ENCODE data around the gene CFAP161.
A peak's percentile ranks its signal among the peaks of the same experiment; 100 is the strongest.

CFAP161 gene, protein sequence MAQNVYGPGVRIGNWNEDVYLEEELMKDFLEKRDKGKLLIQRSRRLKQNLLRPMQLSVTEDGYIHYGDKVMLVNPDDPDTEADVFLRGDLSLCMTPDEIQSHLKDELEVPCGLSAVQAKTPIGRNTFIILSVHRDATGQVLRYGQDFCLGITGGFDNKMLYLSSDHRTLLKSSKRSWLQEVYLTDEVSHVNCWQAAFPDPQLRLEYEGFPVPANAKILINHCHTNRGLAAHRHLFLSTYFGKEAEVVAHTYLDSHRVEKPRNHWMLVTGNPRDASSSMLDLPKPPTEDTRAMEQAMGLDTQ

DNA sequence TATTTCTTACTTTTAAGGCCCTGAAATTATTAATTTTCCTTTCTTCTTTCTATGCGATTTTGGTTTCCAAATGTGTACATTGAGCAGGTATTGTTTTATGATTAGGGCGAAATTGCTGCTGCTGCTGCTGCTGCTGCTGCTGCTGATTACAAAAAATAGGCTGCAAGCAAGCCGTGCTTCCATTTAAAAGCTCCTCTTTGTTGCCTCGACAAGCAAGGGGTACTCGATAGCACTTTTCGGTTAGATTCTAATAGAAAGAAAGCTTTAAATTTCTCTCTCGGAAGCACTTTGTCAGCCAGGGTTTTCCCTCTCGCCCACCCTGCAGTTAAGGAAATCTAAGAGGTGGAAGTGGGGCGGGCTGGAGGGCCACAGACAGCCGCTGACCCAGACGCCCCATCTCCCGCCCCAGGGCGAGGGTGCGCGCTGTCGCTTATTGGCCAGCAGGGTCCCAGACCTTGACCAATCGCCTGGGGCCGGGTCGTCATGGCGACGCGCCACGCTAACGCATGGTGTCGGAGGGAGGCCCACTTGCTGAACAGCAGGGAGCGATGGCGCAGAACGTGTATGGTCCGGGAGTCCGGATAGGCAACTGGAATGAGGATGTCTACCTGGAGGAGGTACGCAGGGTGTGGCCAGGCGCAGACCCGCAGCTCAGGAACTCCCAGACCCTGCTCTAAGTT is at the start of gene CFAP161:
Gene CFAP161 (plus strand): TSS at position 489 of the 680 bp plus-strand sequence. CDS start 60 bp downstream, at position 549.
- no peak for DNase-seq (ENCODE audit: low spot score)

DNA sequence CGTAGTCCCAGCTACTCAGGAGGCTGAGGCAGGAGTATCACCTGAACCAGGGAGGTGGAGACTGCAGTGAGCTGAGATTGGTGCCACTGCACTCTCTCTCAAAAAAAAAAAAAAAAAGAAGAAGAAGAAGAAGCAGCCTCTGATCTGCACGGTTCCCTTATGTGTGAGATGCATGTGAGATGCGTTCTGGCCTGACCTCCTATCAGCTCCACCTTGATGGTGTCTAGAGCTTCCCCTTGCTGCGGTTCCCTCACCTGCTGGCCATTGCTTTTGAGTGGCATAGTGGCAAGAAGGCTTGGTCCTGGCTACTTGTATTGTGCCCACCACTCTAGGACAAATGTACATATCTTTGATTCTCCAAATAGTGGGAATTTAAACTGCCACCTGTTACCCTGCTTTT is 49.4 kb upstream of the CFAP161 start:
- DNase-seq (ENCODE audit: low spot score) = no peak

DNA sequence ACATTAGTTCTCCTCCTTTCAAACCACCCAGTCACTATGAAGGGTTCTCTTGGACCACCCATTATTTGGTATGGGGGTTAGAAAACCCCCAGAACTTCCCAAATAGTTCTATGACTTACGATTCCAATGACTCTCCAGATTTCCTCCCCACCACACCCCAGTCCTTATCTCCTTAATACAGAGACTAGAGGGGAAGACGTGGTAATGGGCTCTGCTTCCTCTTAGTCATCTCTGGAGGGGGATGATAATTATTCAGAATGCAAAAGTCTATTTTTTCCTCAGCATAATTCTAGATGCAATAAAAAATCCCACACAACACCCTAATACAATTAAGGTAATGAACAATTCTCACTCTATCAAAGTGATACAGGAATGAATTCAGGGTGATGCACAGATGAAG is 48.9 kb upstream of the CFAP161 start:
- no peak for DNase-seq (ENCODE audit: low spot score)

DNA sequence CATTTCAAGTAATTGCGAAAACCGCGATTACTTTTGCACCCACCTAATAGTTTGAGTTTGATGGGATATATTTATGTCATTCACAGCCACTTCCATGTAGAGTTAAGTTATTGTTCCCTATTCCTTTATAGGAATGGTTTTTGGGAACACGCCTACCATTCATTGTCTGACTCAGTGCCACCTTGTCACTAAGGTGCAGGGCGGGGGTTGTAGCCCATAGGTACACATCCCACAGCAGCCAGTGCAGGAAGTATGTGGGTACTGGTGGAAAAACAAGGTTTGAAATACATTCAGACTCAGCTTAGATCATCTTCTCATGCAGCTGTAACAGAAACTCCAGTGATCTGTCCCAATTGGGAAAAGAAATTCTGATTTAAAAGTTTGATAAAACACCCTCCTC is 48.2 kb upstream of the CFAP161 start:
- no peak for DNase-seq (ENCODE audit: low spot score)

DNA sequence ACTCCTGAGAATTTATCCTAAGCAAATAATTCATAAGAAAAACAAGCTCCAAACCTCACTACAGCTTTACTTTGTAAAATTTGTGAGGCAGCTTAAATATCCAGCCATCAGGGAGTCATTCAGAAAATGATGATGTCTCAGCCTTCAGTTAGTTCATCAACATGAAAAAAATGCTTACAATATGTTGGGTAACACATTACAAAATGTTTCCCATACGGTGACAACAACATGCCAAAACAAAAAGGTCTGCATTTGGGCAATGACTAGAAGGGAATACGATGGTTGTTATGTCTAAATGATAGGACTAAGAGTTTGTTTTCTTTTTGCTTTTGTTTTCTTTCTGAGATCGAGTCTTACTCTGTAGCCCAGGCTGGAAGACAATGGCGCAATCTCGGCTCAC is 47.0 kb upstream of the CFAP161 start:
- DNase-seq (ENCODE audit: low spot score) = no peak

DNA sequence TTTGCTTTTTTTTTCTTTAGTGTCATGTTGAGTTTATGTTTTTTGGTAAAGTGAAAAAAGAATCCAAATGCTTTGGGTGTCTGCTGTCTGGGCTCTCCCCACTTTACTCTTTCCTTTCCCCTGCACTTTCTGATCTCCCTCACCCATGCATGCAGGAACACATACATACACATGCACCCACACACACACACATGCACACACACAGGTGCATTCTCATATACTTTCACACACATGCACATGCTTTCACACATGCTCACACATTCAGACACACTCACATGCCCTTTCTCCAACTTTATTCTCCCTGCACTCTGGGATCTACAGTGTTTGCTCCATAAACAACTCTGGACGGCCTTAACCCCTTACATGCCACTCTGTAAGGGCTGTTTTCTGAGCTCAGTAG is 46.4 kb upstream of the CFAP161 start:
- DNase-seq (ENCODE audit: low spot score) = no peak

DNA sequence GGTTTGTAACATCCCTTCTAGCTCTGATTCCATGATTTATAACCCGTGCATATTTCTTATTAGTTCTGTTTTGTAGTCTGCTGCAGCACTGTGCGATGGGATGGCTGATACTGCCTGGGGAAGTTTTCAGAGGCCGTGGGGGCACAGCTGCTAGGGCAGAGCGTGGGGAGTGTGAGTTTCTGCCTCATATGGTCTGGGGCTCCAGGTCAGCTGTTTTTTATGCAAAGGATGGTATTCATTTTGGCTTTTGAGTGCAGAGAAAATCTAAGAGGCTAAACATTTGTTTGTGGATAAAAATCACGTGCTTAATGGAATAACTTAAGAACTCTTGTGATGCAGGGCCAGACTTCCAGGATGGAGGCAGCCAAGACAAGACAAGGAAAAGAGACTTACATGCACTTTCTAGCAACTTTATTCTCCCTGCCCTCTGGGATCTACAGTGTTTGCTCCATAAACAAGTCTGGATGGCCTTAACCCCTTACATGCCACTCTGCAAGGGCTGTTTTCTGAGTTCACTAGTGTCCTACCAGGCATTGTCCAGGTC is 45.5 kb upstream of the CFAP161 start:
- DNase-seq (ENCODE audit: low spot score) = no peak

DNA sequence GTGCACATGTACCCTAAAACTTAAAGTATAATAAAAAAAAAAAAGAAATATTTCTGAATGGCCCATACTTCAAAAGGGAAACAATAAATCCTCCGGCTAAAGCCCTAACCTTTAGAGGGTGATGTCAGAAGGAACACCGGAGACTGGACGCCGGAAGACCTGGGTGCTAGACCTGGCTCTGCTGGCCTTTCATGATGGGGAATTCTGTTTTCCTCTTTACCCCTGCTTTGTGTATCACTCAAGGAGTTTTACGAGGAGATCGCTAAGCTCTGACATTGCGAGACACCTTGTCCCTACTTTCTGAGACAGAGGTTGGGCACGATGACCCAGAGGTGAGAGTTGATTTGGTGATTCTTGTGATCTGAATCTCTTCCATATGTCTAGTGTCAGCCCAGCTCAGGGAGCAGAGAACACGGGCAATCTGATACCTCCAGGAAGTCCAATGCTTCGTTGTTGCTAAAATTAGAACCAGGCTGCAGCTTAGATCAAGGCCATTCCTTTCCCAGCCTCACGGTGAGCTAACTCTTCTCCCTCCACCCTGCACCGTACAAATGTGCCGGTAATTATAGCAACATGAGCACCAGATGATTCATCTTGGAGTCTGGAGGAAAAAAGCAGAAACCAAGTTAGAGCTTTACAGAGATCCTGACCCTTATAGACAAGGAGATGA is 42.0 kb upstream of the CFAP161 start:
- DNase-seq (ENCODE audit: low spot score) = peak; percentile 62

DNA sequence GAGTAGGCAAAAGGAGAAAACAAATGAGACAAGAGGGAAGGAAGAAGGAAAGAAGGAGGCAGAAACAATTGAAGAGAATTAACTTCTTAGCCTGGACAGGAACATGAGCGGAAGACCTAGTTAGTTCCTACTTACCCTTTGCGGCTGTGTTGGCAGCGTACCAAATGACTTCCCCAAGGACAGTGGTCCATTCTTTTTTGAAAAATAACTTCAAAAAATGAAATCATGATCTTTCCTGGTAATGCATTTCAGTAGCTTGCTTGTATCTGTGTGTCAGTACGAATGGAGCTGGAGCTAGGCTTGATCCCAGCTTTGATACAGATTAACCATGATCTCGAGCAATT is 41.5 kb upstream of the CFAP161 start:
- DNase-seq (ENCODE audit: low spot score) = peak; percentile 38

DNA sequence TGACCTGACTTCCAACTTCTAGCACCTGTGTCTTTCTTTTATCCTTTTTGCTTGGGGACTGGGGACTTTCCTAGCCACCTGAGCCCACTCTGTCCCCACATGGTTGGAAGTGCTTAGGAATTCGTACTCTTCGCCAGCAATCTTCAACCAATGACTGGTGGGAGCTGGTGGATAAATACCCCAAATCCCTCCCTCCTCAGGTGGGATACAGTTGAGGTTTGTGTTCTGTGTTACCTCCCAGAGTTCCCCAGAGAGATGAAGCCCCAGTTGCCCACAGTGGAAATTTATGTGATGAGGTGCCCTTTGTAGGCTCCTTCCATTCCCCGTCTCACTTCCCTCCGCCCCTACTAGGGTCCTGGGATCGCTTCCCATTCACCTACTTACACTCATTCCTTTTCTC is 40.1 kb upstream of the CFAP161 start:
- no peak for DNase-seq (ENCODE audit: low spot score)

DNA sequence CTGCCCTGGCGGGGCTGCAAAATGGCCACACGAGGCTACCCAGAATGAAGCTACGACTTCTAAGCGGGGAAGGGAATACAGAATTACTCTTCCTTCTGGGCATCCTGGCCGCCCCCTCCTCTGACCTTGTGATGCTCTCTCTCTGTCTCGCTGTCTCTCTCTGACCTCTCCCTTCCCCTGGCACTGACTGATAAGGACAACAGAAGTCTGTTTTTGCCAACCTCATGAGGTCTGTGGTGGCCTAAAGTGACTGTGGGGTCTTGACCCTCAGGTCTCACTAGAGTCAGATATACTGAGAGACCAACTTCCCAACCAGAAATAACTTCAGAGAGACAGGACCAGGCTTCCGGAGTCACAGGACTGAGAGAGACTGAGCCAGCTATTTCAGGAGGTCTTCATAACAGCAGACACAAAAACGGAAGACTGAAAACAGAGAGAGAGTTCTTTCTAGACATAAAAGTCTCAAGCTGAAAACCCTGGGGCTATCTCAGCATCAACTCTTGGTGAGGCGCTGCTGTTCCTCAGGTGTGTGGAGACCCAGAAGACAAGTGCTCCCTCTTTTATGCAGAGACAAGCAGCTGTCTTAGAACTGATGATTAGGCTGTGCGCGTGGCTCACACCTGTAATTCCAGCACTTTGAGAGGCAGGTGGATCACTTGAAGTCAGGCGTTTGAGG is 38.2 kb upstream of the CFAP161 start:
- DNase-seq (ENCODE audit: low spot score) = no peak

DNA sequence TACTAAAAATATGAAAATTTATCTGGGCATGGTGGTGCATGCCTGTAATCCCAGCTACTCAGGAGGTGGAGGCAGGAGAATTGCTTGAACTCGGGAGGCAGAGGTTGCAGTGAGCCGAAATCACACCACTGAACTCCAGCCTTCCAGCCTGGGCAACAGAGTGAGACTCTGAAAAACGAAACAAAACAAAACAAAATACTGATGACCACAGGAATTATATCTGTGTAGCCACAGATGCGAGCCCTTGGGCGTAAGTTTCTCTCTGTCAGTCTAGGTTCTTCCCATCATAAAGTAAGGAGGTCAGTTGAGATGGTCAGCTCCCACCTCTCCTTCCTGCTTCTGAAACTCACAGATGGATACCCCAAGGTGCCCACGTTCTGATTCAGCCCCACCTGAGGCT is 37.7 kb upstream of the CFAP161 start:
- no peak for DNase-seq (ENCODE audit: low spot score)

DNA sequence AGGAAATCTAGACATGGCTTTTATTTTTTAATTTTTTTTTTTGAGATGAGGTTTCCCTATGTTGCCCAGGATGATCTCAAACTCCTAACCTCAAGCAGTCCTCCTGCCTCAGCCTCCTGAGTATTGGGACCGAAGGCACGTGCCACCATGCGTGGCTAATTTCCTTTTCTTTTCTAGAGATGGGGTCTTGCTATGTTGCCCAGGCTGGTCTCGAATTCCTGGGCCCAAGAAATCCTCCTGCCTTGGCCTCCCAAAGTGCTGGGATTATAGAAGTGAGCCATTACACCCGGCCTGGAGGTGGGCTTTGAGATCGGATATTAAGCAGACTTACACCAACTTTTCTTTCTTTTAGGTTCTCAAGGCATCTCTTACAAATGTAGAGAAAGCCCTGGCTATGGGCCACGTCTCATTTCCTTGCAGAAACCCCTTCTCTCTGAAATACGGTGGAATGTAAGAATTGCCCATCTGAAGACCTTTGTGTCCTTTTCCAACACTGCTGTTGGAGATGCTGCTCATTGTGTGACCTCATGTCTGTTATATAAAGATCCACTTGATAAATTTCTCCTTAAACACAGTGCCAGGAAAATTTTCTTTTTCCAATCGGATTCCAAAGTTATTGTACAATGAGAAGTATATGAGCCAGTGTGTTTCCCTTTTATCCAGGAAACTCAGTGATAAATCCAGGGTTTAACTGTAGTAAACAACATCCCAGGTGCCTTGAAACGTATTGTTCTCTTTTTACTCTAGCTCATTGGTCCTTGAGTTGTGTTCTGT is 36.8 kb upstream of the CFAP161 start:
- no peak for DNase-seq (ENCODE audit: low spot score)

DNA sequence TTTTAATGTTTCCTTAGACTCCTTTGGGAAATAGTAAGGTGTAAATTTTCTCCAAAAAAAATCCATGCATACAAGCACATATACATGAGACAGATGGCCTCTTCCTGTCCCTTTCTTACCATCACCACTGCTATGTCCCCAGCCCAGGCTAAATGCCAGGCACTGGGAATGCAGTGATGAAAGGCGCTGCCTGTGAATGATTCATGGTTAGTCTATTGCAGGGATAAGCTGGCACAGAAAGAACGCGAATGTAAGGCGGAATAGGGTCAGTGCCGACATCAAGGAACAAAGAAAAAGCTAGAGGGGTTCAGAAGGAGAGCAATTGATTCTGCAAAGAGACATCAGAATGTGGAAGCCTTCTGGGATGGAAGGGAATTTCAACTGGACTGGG is 36.2 kb upstream of the CFAP161 start:
- DNase-seq (ENCODE audit: low spot score) = no peak

DNA sequence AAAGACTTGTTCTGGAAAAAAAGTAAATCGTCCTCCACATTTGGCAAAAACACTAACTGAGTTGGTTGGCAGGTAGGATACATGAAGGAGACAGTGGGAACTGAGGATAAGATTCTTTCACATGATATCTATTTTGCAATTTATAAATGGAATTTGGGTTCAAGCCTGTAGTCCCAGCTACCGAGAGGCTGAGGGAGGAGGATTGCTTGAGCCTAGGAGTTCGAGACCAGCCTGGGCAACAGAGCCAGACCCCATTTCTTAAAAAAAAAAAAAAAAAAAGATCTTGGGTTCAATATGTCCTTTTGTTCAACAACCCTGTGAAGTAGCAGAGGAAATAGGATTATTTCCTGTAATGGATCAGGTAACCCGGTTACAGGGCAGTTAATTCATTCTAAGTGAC is 35.7 kb upstream of the CFAP161 start:
- no peak for DNase-seq (ENCODE audit: low spot score)

DNA sequence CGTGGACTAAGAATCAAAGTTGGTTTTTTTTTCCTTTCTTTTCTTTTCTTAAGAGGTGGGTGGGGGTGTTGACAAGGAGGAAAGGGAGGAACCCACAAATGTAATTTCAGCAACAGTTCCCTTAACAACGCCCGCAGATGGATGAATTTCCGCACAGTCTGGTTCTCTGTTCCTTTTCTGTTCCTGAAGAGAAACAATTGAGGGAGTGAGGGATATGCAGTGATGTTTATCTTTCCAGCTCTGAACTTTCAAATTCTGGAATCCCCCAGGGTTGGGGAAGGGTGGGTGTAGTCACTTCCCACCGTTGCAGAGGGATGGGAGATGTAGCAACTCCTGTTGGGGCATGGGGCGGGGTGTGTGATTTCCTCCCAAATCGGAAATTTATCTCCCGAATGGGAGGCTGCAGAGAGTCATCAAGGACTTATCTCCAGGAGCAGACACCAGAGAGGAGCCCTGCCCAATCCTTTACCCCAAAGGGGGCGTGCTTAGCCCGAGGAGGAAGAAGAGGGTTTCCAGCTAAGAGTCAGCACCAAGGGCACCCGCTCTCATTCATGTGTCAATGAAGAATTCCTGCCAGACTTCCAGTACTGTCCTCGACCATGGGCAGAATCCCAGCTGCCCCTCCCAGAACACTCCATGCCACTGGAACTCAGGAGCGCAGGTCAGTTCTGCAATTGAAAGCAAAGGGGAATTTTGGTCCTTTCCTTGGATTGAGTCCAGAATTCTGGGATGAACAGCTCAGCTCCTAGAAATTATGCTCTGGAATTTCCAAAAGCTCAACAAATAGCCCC is 35.0 kb upstream of the CFAP161 start:
- no peak for DNase-seq (ENCODE audit: low spot score)

DNA sequence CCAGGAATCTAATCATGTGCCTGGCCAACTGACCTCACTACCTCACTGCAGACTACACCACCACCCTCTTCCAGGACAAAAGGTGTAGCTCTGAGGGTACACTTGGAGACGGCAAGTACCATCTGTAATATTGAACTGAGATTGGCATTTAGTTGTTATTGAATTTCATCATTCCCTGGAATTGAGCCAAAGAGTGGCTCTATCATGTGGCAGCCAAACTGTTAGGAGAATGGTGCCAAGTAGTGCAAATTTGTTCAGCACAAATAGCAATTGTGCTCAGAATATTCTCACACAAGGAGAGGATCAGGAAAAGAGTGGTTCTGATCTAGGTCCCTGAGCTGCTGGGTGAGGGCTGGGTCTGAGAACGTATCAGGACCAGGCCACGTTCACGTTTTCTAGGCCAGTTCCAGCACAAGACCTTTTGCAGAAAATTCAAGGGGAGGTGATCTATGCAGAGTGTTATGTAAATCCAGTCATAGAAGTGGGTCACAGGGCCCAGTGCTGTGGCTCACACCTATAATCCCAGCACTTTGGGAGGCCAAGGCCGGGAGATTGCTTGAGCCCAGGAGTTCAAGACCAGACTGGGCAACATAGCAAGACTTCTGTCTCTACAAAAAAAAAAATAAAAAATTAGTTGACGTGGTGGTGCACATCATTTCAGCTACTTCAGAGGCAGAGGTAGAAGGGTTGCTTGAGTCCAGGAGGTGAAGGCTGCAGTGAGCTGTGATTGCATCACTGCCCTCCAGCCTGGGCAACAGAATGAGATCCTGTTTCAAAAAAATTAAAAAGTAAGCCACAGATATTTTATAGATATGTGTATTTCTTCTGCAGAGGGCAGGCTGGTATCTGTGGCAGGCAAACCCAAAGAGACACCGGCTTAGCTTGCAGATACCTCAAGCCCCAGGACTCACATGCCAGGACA is 31.9 kb upstream of the CFAP161 start:
- no peak for DNase-seq (ENCODE audit: low spot score)

DNA sequence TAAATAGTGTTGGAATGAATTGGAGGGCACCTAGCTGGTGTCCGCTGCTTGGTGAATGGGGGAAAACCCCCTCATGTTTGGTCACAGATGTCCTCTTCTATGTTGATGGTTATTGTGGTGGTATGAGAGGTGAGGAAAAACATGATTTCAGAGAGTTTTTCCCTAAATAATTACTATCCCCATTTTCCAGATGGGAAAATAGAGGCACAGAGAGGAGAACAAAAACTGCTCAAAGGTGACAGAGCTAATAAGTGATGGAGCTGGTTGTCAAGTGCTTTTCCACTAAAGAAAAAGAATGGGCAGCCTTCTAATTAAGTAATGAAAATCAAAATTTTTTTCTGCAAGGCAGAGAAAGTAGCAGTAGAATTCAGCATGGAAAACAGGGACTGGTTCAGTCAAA is 30.2 kb upstream of the CFAP161 start:
- no peak for DNase-seq (ENCODE audit: low spot score)

DNA sequence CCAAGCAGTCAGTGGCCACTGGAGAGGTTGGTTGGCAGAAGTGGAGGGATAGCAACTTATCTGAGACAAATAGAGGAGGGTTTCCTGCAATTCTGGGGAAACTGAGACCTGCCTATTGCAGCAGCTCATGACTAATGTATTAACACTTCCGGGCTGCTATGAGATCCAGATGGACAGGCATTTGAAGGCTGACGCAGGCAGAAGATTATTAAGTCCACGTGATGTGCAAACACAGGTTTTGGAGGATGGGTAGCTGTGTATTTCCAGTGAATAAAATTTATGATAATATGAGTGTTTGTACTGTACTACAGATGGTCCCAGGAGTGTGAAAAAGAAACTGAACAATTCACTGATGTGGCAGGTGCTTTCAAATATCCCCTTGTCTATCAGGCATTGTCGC is 28.5 kb upstream of the CFAP161 start:
- DNase-seq (ENCODE audit: low spot score) = no peak

DNA sequence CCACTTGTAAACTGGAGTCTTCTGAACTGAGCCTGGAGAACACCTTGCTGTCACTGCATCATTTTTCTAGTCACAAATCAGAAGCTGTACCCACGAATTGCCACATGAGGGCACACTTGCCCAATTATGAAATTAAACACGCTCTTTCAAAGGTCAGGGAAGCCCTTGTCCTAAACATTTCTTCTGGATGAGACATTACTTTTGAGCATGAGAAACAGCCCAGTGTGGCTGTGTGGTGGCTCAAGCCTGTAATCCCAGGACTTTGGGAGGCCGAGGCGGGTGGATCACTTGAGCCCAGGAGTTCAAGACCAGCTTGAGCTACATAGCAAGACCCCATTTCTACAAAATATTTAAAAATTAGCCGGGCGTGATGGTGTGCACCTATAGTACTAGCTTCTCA is 27.5 kb upstream of the CFAP161 start:
- DNase-seq (ENCODE audit: low spot score) = peak; percentile 68

Measured in COLO829 (cell line).